SK-N-SH (cell line): Measurements from ENCODE around the gene FAM149A.

ENCODE experiments used
- CTCF ChIP-seq: fragments of 200-600 bp; sonication (generic); IDR thresholded peaks from 2 replicates; pipeline ENCODE4 v1.6.1; 2017; ENCODE audit warnings: antibody characterized with exemption, mild to moderate bottlenecking, moderate library complexity
- EP300 ChIP-seq, 2 experiments: IDR thresholded peaks; 2 replicates each; pipeline versions ENCODE4 v1.4.0 to v1.6.1; 2012; ENCODE audit warnings: borderline replicate concordance in 1 of 2, low read depth in 1 of 2, low read length in 1 of 2
- FOXJ3 ChIP-seq: sonication (generic); formaldehyde crosslinking; IDR thresholded peaks from 2 replicates; pipeline ENCODE4 v1.5.1; 2020; ENCODE audit warnings: mild to moderate bottlenecking, missing genetic modification reagents
- PBX3 ChIP-seq: IDR thresholded peaks from 2 replicates; pipeline ENCODE4; 2012
- POLR2AphosphoS5 ChIP-seq: IDR thresholded peaks from 2 replicates; pipeline ENCODE4 v1.6.1; 2012; ENCODE audit warnings: low read depth, low read length
- RAD21 ChIP-seq: IDR thresholded peaks from 2 replicates; pipeline ENCODE4 v1.6.1; 2012; ENCODE audit warnings: mild to moderate bottlenecking, low read length
- RFX5 ChIP-seq: IDR thresholded peaks from 2 replicates; pipeline ENCODE4 v1.6.1; 2012; ENCODE audit warnings: mild to moderate bottlenecking, improper control_type of control experiment, low read length
- TCF12 ChIP-seq: IDR thresholded peaks from 2 replicates; pipeline ENCODE4 v1.4.0; 2012
- USF1 ChIP-seq: IDR thresholded peaks from 2 replicates; pipeline ENCODE4 v1.4.0; 2012; ENCODE audit warnings: low read depth, borderline replicate concordance
- USF2 ChIP-seq: fragments of 150-350 bp; IDR thresholded peaks from 2 replicates; pipeline ENCODE4 v1.6.1; 2017; ENCODE audit warnings: antibody characterized with exemption, low read length, low read depth, borderline replicate concordance
- ZBTB33 ChIP-seq: IDR thresholded peaks from 2 replicates; pipeline ENCODE4 v1.4.0; 2012; ENCODE audit warnings: low read depth, borderline replicate concordance

GRCh38 chr4:186096681-186097165 lies 7.8 kb upstream of the FAM149A start:
- TF ChIP-seq USF2 (no peak), TCF12 (no peak), FOXJ3 (CRISPR knock-in tag) (no peak), ZBTB33 (no peak), EP300 (IDR thresholded peaks at IDR 0.05; ENCODE audit: borderline replicate concordance in 1 of 2, low read depth in 1 of 2, low read length in 1 of 2) (no peak), RFX5 (no peak), CTCF (no peak), RAD21 (no peak), POLR2AphosphoS5 (no peak), PBX3 (no peak), USF1 (no peak)
